Liver (tissue), 3 donors: Measurements from ENCODE around the gene RGCC.

Experiments
- CTCF ChIP-seq: fragments of 150-350 bp; IDR thresholded peaks from 2 replicates; pipeline ENCODE4 v1.5.1; 2017; ENCODE audit warnings: improper control_type of control experiment, low read depth, low read length; ENCODE audit not compliant: missing input control
- JUND ChIP-seq, 2 donors: IDR thresholded peaks; 2 replicates each; pipeline ENCODE4 v1.6.1; 2016; ENCODE audit warnings: antibody characterized with exemption in 2 of 2
- donor health status: healthy.
- donor health status: healthy.

GRCh38 chr13:41461527-41462139, 4.3 kb downstream of the RGCC start:
- TF ChIP-seq CTCF = no peak
- TF ChIP-seq JUND (IDR thresholded peaks at IDR 0.05) = no peak
